Right lobe of liver (tissue), 6 donors: ENCODE measurements around the gene RPS23. TPM values are rescaled to one million over a fixed set of nuclear protein-coding genes. Genes with fewer than 3 reads are reported as not detected.

ENCODE experiments used
- ATAC-seq, 4 donors: fragments of 200-7000 bp; cut with Tn5 transposase; one replicate each; pipeline ENCODE4 v1.9.1; 2020; ENCODE audit warnings: mild to moderate bottlenecking in 4 of 4, moderate library complexity in 4 of 4
- DNase-seq, 3 donors: peaks; one replicate each; pipeline ENCODE4 v3.0.0-alpha.2; 2020
- H3K27ac ChIP-seq, 3 donors: fragments of 200-600 bp; one replicate each; pipeline ENCODE4 v1.8.0; 2022
- H3K27me3 ChIP-seq, 2 donors: fragments of 200-600 bp; one replicate each; pipeline ENCODE4 v1.8.0; 2022
- H3K36me3 ChIP-seq, 4 donors: fragments of 200-600 bp; sonication (generic) in 1 of 4; one replicate each; pipeline versions ENCODE4 v1.5.1 to v1.8.0; 2017 to 2022; ENCODE audit warnings: control low read depth in 1 of 4
- H3K4me1 ChIP-seq, 4 donors: fragments of 200-600 bp; sonication (generic) in 1 of 4; one replicate each; pipeline versions ENCODE4 v1.5.1 to v1.8.0; 2017 to 2022; ENCODE audit warnings: control low read depth in 1 of 4
- H3K4me3 ChIP-seq, 3 donors: fragments of 200-600 bp; one replicate each; pipeline ENCODE4 v1.8.0; 2022
- H3K9me3 ChIP-seq, 4 donors: fragments of 200-600 bp; sonication (generic) in 1 of 4; one replicate each; pipeline versions ENCODE4 v1.5.1 to v1.8.0; 2017 to 2022; ENCODE audit warnings: control low read depth in 1 of 4
- CTCF ChIP-seq, 4 donors: fragments of 200-600 bp in 3 of 4; fragments of 450-650 bp in 1 of 4; IDR thresholded peaks; one replicate each; pipeline versions ENCODE4 v1.5.1 to v1.8.0; 2016 to 2022; ENCODE audit warnings: antibody characterized with exemption in 4 of 4, mild to moderate bottlenecking in 2 of 4
- POLR2A ChIP-seq: fragments of 450-650 bp; IDR thresholded peaks from one replicate; pipeline ENCODE4 v1.6.1; 2017; ENCODE audit warnings: antibody characterized with exemption, mild to moderate bottlenecking
- WGBS: methylation state at CpG from one replicate; pipeline ENCODE4 v1.1.6; 2018; ENCODE audit warnings: low coverage, low lambda C conversion rate; ENCODE audit not compliant: insufficient coverage; ENCODE audit errors: missing lambda C conversion rate; 5-methylcytosine and 5-hydroxymethylcytosine counted together
- intact Hi-C, 2 donors: fragments of 100-400 bp; cut with DNase I; formaldehyde crosslinking; loops; one replicate each; pipeline versions ENCODE4 v1.11.2 to v1.14.1; 2022
- total RNA-seq, 6 experiments: library from RNA; depleted of rRNA in 2 of 6; stranded (reverse); fragments of >200 nt in 2 of 6; fragmentation: NEBNext Ultra II Directional in 3 of 6; extraction: Animal tissue kit (Norgen Biotek cat#: 25700) in 3 of 6; gene quantifications; one replicate each; pipeline versions ENCODE4 v1.1.0 to v1.2.4, GENCODE V29; 2016 to 2023
- donor health status: DM: no; HTN: yes; CAD: no.
- donor health status: DM: no; HTN: no; CAD: no.
- donor health status: DM: no; HTN: no; CAD: no.
- donor health status: DM: no; HTN: yes; CAD: no.
- donor health status: DM: no; HTN: yes; CAD: no.

RPS23 gene
- total RNA-seq, 6 experiments from 2014 or later = 529 to 716 (median 601) TPM

- intact Hi-C loops = no loop called here
- Histone ChIP-seq H3K27ac (no peak overlapping the region), H3K4me3 (no peak overlapping the region), H3K27me3 (no peaks in the 10 kb centered on the region), H3K9me3 (no peaks in the 10 kb centered on the region), H3K36me3 (no peaks in the 10 kb centered on the region), H3K4me1 (no peaks in the 10 kb centered on the region)
- 80% methylated on average over 2 of the region's 2 CpGs for WGBS
- TF ChIP-seq CTCF (IDR thresholded peaks at IDR 0.05) = no peak
- no peak for TF ChIP-seq POLR2A
- no peak for ATAC-seq
- DNase-seq = no peak
These were observed 28.0 kb upstream of the RPS23 start for GRCh38 chr5:82306151-82306550.

GRCh38 chr5:82301190-82301589 is 23.0 kb upstream of the RPS23 start:
- DNase-seq = no peak
- TF ChIP-seq POLR2A (no peak), CTCF (IDR thresholded peaks at IDR 0.05) (no peak)
- ATAC-seq = no peak
- no peaks in the 10 kb centered on the region for H3K36me3 ChIP-seq
- WGBS = 100% methylated on average over 2 of the region's 3 CpGs
- no peaks in the 10 kb centered on the region for H3K9me3 ChIP-seq
- H3K4me3 ChIP-seq = no peak overlapping the region
- no peak overlapping the region for H3K27ac ChIP-seq
- intact Hi-C loops = no loop called here
- H3K4me1 ChIP-seq = no peaks in the 10 kb centered on the region
- no peaks in the 10 kb centered on the region for H3K27me3 ChIP-seq

DNA sequence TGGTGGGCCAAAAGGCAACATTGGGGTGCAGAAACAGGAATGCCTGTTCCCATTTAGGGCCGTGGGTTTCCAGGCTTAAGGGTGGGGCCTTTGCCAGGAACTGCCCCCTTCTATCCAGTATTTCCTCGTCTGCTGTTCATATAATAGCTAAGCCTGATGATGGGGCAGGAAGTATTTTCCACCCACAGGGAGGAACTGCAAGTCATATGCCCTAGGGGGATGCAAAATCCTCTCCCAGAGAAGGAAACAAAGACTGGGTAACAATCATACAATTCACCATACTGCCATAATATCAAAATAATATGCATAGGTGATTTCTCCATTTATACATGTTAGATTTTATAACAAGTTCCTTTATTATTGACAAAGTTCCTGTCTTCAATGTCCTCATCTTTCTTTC is 20.5 kb upstream of the RPS23 start:
- Histone ChIP-seq H3K4me1 (no peaks in the 10 kb centered on the region), H3K9me3 (no peaks in the 10 kb centered on the region), H3K27ac (no peak overlapping the region), H3K27me3 (no peaks in the 10 kb centered on the region), H3K4me3 (no peak overlapping the region), H3K36me3 (no peaks in the 10 kb centered on the region)
- TF ChIP-seq CTCF (IDR thresholded peaks at IDR 0.05) (no peak), POLR2A (no peak)
- intact Hi-C loops = no loop called here
- ATAC-seq (no peak), DNase-seq (no peak)
- 29% methylated on average over 2 of the region's 2 CpGs for WGBS

DNA sequence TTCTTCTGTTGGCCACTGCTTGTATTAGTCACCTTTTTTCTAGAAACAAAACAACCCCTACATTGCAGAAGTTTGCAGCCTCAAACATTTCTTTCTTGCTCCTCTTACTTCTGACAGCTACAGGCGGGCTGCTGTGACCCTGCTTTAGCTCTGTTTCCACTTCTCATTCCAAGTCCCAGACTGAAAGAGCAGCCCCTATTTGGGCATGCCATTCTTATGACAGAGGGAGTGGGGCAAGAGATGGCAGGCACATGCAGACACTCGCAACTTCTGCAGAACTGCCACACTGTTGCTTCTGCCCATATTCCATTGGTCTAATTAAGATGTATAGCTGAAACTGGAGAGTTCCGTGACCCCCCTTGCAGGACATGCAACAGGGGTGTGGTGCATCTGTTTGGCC is 19.6 kb upstream of the RPS23 start:
- Histone ChIP-seq H3K27ac (no peak overlapping the region), H3K4me3 (no peak overlapping the region), H3K27me3 (no peaks in the 10 kb centered on the region), H3K4me1 (no peaks in the 10 kb centered on the region), H3K36me3 (no peaks in the 10 kb centered on the region), H3K9me3 (no peaks in the 10 kb centered on the region)
- no peak for ATAC-seq
- 54% methylated on average over 3 of the region's 3 CpGs for WGBS
- no peak for TF ChIP-seq CTCF (IDR thresholded peaks at IDR 0.05)
- no peak for TF ChIP-seq POLR2A
- no peak for DNase-seq
- intact Hi-C loops = no loop called here

DNA sequence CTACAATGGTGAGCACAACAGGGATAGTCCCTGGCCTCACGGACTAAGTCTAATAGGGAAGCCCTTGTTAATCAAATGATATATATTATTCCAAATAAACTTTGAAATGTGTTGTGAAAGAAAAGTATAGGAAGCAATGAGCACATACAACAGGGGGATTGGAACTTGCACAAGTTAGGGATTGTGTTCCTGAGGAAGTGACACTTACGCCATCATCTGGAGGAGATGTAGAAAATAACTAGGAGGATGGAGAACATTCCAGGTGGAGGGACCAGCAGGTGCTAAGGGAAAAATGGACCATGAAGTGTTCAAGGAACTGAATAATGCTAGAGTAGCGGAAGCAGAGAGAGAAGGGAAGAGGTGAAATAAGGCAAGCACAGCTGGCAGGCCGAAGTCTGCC is 18.8 kb upstream of the RPS23 start:
- Histone ChIP-seq H3K27ac (no peak overlapping the region), H3K4me3 (no peak overlapping the region), H3K9me3 (no peaks in the 10 kb centered on the region), H3K36me3 (no peaks in the 10 kb centered on the region), H3K4me1 (no peaks in the 10 kb centered on the region), H3K27me3 (no peaks in the 10 kb centered on the region)
- intact Hi-C loops = no loop called here
- WGBS = 96% methylated on average over 4 of the region's 4 CpGs
- no peak for DNase-seq
- no peak for ATAC-seq
- no peak for TF ChIP-seq CTCF (IDR thresholded peaks at IDR 0.05)
- TF ChIP-seq POLR2A = no peak
